ENCODE results near the gene TMPRSS11B.

- TF ChIP-seq EZH2 (IDR thresholded peaks at IDR 0.05; ENCODE audit: borderline replicate concordance, insufficient read depth, low read depth, low read length, poor library complexity, severe bottlenecking), result no peak
- no peak for TF ChIP-seq CTCF (IDR thresholded peaks at IDR 0.05)
Observed at GRCh38 chr4:68283095-68283494, 37.6 kb upstream of the TMPRSS11B start.
